ENCODE measurements around the gene PRPF40A. TPM values are rescaled to one million over a fixed set of nuclear protein-coding genes. Genes with fewer than 3 reads are reported as not detected.

PRPF40A gene
- total and polyA plus RNA-seq, 11 donors, result 9.8 to 53.5 (median 34.3) TPM

DNA sequence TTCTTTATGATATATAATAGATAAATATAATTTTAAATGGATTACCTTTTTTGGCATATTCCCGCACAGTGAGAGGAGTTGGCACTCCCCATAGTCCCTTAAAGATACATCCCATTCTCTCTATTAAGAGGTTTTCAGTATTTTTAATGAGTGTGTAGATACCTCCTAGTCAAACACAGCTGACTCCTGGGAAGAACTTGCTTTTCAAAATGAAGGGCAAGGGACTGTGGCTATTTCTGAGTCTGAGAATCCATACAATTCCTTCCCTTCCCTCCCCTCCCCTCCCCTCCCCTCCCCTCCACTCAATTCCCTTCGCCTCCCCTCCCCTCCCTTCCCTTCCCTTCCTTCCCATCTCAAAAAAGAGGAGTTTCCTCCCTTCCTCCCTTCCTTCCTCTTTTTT is 93.5 kb downstream of the PRPF40A start:
- no peak overlapping the region for H3K4me3 ChIP-seq
- DNase-seq, result no peak
- no peak overlapping the region for H3K27ac ChIP-seq
- peaks cover 0 to 42% (median 29%) of the 10 kb centered on the region in 9 donors for H3K36me3 ChIP-seq
- no peaks in the 10 kb centered on the region for H3K9me3 ChIP-seq
- H3K27me3 ChIP-seq, result no peaks in the 10 kb centered on the region
- peaks cover 0 to 4% (median 0%) of the 10 kb centered on the region in 12 donors for H3K4me1 ChIP-seq
- TF ChIP-seq, protein P1, sequence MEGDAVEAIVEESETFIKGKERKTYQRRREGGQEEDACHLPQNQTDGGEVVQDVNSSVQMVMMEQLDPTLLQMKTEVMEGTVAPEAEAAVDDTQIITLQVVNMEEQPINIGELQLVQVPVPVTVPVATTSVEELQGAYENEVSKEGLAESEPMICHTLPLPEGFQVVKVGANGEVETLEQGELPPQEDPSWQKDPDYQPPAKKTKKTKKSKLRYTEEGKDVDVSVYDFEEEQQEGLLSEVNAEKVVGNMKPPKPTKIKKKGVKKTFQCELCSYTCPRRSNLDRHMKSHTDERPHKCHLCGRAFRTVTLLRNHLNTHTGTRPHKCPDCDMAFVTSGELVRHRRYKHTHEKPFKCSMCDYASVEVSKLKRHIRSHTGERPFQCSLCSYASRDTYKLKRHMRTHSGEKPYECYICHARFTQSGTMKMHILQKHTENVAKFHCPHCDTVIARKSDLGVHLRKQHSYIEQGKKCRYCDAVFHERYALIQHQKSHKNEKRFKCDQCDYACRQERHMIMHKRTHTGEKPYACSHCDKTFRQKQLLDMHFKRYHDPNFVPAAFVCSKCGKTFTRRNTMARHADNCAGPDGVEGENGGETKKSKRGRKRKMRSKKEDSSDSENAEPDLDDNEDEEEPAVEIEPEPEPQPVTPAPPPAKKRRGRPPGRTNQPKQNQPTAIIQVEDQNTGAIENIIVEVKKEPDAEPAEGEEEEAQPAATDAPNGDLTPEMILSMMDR (IDR thresholded peaks at IDR 0.05), result no peak
- no peak for TF ChIP-seq POLR2A (IDR thresholded peaks at IDR 0.05)
- intact Hi-C loops (cut with DNase I), result loop anchor here in 2 of 10 donors (5.0 to 10.0 kb wide), 2 partner anchors 289 to 431 kb away; partner anchors contain the start of gene FMNL2 (in 1 of the 2)
- no peak for ATAC-seq
- WGBS, 4 donors, result 89 to 100% (median 98%) methylated on average over 1 of the region's 2 CpGs

DNA sequence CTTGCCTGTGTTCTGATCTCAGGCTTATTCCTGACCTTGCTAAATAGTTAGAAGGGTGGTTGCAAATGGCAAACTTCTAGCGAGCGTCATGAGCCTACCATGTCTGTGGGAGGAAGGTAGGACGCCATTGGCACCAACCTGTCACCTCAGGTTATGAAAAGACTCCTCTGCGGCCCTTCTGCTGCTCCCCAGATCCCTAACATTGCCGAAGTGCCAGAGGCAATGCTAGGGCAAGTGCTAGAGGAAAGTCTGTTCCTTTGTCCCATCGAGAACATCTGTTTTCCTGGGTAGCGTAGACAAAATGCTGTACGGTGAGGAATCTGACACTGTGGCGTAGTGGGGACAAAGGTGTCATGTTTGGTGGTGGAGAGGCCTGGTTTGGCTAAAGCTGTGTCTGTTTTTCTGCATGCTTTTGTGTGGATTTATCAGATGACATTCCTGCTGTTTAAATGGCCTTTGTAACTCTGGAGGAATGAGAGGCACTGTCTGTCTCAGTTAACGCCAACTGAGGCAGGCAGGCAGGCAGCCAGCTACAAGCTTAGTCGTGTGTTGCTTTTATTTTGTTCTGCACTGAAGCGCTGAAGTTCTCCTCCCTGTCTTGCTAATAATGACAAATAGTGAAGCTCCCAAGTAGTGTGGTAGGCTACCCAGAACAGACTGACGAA is 94.1 kb downstream of the PRPF40A start:
- no peak overlapping the region for H3K27ac ChIP-seq
- H3K36me3 ChIP-seq, result peaks cover 0 to 42% (median 29%) of the 10 kb centered on the region in 9 donors
- intact Hi-C loops (cut with DNase I), result loop anchor here in 2 of 10 donors (5.0 to 10.0 kb wide), 2 partner anchors 288 to 431 kb away; partner anchors contain the start of gene FMNL2 (in 1 of the 2)
- DNase-seq (no peak), ATAC-seq (no peak)
- no peaks in the 10 kb centered on the region for H3K9me3 ChIP-seq
- WGBS, 4 donors, result 77 to 85% (median 81%) methylated on average over 13 of the region's 13 CpGs
- H3K4me1 ChIP-seq, result peaks cover 0 to 4% (median 0%) of the 10 kb centered on the region in 12 donors
- no peaks in the 10 kb centered on the region for H3K27me3 ChIP-seq
- TF ChIP-seq POLR2A (IDR thresholded peaks at IDR 0.05), result no peak
- TF ChIP-seq, protein P1 (IDR thresholded peaks at IDR 0.05), result no peak
- H3K4me3 ChIP-seq, result no peak overlapping the region

DNA sequence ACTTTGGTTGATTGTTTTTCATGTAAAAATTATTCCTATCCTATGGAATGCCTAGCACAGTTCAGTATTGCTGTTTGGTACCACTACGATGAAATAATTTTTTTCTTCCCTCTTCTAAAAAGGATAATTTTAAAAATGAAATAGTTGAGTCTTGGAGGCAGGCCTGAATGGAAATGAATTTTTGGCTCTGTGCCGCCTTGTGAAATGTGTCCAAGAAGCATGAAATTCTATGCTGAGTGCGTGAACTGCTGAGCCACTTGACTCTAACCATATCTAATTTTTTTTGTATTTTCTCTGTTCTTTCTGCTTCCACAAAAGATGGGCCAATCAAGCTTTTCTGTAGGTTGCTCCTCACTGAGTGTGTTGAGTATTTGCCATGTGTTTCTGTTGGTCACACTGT is 95.0 kb downstream of the PRPF40A start:
- intact Hi-C loops (cut with DNase I), result loop anchor here in 2 of 10 donors (5.0 to 10.0 kb wide), 2 partner anchors 287 to 430 kb away; partner anchors contain the start of gene FMNL2 (in 1 of the 2)
- 79 to 89% (median 86%) methylated on average over 3 of the region's 3 CpGs for WGBS, 4 donors
- ATAC-seq (no peak), DNase-seq (no peak)
- no peak overlapping the region for H3K27ac ChIP-seq
- peaks cover 0 to 4% (median 0%) of the 10 kb centered on the region in 12 donors for H3K4me1 ChIP-seq
- H3K27me3 ChIP-seq, result no peaks in the 10 kb centered on the region
- peaks cover 0 to 46% (median 33%) of the 10 kb centered on the region in 9 donors for H3K36me3 ChIP-seq
- TF ChIP-seq, protein P1 (IDR thresholded peaks at IDR 0.05), result no peak
- no peak for TF ChIP-seq POLR2A (IDR thresholded peaks at IDR 0.05)
- no peaks in the 10 kb centered on the region for H3K9me3 ChIP-seq
- no peak overlapping the region for H3K4me3 ChIP-seq

DNA sequence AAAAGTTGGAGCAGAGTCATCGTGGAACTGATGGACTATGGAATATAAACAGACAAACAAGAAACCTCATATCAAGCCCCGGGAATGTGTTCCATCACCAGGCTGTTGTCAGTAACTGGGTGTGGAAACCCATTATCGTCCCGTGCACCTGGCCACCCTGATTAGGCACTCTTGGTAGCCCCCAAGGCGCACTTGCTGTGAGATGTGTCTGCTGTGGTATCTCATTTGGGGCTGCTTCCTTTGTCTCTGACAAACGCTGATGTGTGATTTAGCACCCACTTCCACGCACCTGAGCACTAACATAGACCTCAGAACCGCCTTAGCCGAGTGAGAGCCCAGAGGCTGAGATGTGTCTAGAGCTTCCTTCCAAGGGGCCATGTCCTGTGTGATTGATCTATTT is 96.3 kb downstream of the PRPF40A start:
- Histone ChIP-seq H3K9me3 (no peaks in the 10 kb centered on the region), H3K27ac (peak overlapping the region in 1 of 12 donors; percentile 61), H3K4me1 (no peaks in the 10 kb centered on the region), H3K4me3 (no peak overlapping the region), H3K36me3 (peaks cover 0 to 52% (median 41%) of the 10 kb centered on the region in 9 donors), H3K27me3 (no peaks in the 10 kb centered on the region)
- intact Hi-C loops (cut with DNase I), result loop anchor here in 2 of 10 donors (5.0 to 10.0 kb wide), 2 partner anchors 286 to 429 kb away; partner anchors contain the start of gene FMNL2 (in 1 of the 2)
- DNase-seq, result no peak
- 93 to 97% (median 96%) methylated on average over 9 of the region's 9 CpGs for WGBS, 4 donors
- ATAC-seq, result no peak
- no peak for TF ChIP-seq POLR2A (IDR thresholded peaks at IDR 0.05)
- TF ChIP-seq, protein P1 (IDR thresholded peaks at IDR 0.05), result no peak

All from heart left ventricle (tissue), 16 donors.